ENCODE results near the gene RNF212.

RNF212 gene

GRCh38 chr4:1113311-1114009 lies at the start of gene RNF212:
TSS of gene RNF212 (minus strand) at chr4:1113564. CDS start at chr4:1113464, 100 bp downstream.
- DNase-seq (ENCODE audit: extremely low read depth, low read depth): no peak
- no peak for TF ChIP-seq CTCF (IDR thresholded peaks at IDR 0.05; ENCODE audit: low read depth, low read length)

GRCh38 chr4:1160351-1160750 lies 47.0 kb upstream of the RNF212 start:
- no peak for TF ChIP-seq CTCF (IDR thresholded peaks at IDR 0.05; ENCODE audit: low read depth, low read length)
- DNase-seq (ENCODE audit: extremely low read depth, low read depth): no peak

GRCh38 chr4:1156069-1156468 lies 42.7 kb upstream of the RNF212 start:
- no peak for TF ChIP-seq CTCF (IDR thresholded peaks at IDR 0.05; ENCODE audit: low read depth, low read length)
- DNase-seq (ENCODE audit: extremely low read depth, low read depth): no peak

GRCh38 chr4:1155314-1155713 lies 42.0 kb upstream of the RNF212 start:
- no peak for TF ChIP-seq CTCF (IDR thresholded peaks at IDR 0.05; ENCODE audit: low read depth, low read length)
- no peak for DNase-seq (ENCODE audit: extremely low read depth, low read depth)

- TF ChIP-seq CTCF (IDR thresholded peaks at IDR 0.05; ENCODE audit: low read depth, low read length): no peak
- no peak for DNase-seq (ENCODE audit: extremely low read depth, low read depth)
Observed at GRCh38 chr4:1154523-1155182, 41.3 kb upstream of the RNF212 start.

- no peak for TF ChIP-seq CTCF (IDR thresholded peaks at IDR 0.05; ENCODE audit: low read depth, low read length)
- no peak for DNase-seq (ENCODE audit: extremely low read depth, low read depth)
Observed at GRCh38 chr4:1154126-1154522, 40.8 kb upstream of the RNF212 start.

GRCh38 chr4:1153567-1154090 lies 40.3 kb upstream of the RNF212 start:
- no peak for DNase-seq (ENCODE audit: extremely low read depth, low read depth)

More at GRCh38 chr4:1153567-1154090, 40.3 kb upstream of the RNF212 start:
- no peak for TF ChIP-seq CTCF (IDR thresholded peaks at IDR 0.05; ENCODE audit: low read depth, low read length)

All from AG09319 (cell line).